VCaP (cell line): ENCODE results near the gene IGDCC3.
A peak's percentile ranks its signal among the peaks of the same experiment; 100 is the strongest.

Source experiments
- H3K27ac ChIP-seq: fragments of 450-650 bp; 2 replicates; pipeline ENCODE4 v1.5.1; 2017
- TF ChIP-seq, protein P1 (sequence below): fragments of 450-650 bp; conservative IDR thresholded peaks from 2 replicates; pipeline ENCODE4 v1.5.1; 2017; ENCODE audit warnings: mild to moderate bottlenecking, moderate library complexity

The IGDCC3 gene

DNA sequence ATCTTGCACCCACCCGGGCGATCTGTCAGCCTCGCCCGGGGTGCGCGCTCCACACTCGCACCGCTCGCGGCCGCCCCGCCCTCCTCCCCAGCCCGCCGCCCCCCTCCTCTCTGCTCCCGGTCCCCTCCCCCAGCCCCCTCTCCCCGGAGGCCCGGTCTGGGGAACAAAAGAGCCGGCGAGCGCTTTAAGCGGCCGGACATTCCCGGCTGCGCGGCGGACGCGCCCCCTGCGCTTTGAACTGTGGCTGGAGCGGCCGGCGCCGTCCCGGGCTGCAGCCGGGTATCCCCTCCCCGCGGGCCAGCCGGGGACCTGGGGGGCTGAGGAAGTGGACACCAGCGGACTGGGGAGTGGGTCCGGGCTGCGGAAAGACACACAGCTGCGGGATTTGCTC is at the start of gene IGDCC3:
IGDCC3 (minus strand) TSS at position 27 of the 391 bp plus-strand sequence. CDS start 214 bp downstream, outside the sequence.
- TF ChIP-seq, protein P1, sequence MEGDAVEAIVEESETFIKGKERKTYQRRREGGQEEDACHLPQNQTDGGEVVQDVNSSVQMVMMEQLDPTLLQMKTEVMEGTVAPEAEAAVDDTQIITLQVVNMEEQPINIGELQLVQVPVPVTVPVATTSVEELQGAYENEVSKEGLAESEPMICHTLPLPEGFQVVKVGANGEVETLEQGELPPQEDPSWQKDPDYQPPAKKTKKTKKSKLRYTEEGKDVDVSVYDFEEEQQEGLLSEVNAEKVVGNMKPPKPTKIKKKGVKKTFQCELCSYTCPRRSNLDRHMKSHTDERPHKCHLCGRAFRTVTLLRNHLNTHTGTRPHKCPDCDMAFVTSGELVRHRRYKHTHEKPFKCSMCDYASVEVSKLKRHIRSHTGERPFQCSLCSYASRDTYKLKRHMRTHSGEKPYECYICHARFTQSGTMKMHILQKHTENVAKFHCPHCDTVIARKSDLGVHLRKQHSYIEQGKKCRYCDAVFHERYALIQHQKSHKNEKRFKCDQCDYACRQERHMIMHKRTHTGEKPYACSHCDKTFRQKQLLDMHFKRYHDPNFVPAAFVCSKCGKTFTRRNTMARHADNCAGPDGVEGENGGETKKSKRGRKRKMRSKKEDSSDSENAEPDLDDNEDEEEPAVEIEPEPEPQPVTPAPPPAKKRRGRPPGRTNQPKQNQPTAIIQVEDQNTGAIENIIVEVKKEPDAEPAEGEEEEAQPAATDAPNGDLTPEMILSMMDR = no peak
- H3K27ac ChIP-seq = peak within 1 kb of the TSS; percentile 43; the same call in 1 of the 2 replicates

DNA sequence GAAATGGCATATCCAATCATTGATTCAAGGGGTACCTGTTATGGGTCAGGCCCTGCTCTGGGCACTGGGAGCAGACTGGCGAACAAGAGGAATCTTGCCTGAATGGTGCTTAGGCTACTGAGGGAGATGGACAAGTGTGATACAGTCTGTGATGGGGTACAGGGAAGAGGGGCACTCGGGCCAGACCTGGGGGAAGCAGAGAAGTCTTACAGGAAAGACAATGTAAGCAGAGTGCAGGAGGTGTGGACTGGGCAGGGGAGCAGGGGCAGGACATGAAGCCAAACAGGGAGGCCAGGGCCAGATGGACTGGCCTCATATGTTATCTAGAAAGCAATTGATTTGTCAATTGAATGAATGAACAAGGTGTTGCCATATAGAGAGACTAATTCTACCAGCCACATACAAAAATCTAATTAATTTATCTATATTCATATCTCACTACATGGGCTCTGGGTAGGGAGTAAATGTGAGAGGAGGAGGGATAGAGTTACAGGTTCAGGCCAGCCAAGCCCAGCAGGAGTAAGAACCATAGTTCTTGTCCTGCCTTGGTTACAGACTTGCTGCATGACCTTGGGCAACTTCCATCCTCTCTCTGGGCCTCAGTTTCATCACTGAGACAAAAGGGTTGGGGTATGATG is 48.5 kb upstream of the IGDCC3 start:
- TF ChIP-seq, protein P1 = no peak
- H3K27ac ChIP-seq = no peak overlapping the region

DNA sequence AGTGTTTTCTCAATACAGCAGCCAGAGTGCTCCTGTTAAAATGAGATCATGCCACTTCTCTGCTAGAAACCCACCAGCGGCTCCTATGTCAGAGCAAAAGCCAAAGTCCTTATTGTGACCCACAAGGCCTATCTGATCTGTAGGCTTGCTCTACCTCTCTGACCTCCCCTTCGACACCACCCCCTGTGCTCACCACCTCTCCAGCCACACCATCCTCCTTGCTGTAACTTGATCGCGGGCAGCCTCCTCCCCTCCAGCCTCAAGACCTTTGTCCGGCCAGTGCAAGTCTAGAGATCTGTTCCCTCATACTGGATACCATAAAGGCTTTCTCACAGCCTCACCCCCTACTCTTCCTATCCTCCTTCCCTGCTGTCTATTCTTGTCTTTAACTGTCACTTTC is 46.9 kb upstream of the IGDCC3 start:
- TF ChIP-seq, protein P1 = no peak
- no peak overlapping the region for H3K27ac ChIP-seq

GRCh38 chr15:65423976-65424679 is 46.3 kb upstream of the IGDCC3 start:
- no peak overlapping the region for H3K27ac ChIP-seq
- TF ChIP-seq, protein P1 = no peak

- TF ChIP-seq, protein P1 = no peak
- no peak overlapping the region for H3K27ac ChIP-seq
Measured at GRCh38 chr15:65423150-65423975, 45.6 kb upstream of the IGDCC3 start.

GRCh38 chr15:65421360-65422215 is 43.8 kb upstream of the IGDCC3 start:
- H3K27ac ChIP-seq = no peak overlapping the region
- TF ChIP-seq, protein P1 = no peak
